ENCODE measurements around the gene PPP6R3. TPM values are rescaled to one million over a fixed set of nuclear protein-coding genes. Genes with fewer than 3 reads are reported as not detected.

PPP6R3 gene
- polyA plus RNA-seq, 4 donors: 30.5 to 68.7 (median 39.1) TPM

DNA sequence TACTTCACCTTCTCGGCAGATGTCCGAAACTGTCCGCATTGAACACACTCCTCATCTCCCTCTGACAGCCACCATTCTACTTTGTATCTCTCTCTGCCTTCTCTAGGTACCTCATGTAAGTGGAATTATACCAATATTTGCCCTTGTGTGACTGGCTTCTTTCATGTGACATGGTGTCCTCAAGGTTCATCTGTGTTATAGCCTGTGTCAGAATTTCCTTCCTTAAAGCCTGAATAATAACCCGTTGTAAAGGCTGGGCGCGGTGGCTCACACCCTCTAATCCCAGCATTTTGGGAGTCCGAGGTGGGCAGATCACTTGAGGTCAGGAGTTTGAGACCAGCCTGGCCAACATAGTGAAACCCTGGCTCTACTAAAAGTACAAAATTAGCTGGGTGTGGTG is 40.4 kb upstream of the PPP6R3 start:
- Histone ChIP-seq H3K4me3 (ENCODE audit: low read depth in 1 of 3, low read length in 3 of 3) (no peak overlapping the region), H3K36me3 (ENCODE audit: control insufficient read depth in 3 of 3, insufficient read depth in 2 of 3, low read depth in 1 of 3, low read length in 3 of 3) (peaks cover 7 to 92% (median 22%) of the 10 kb centered on the region in 3 donors), H3K27me3 (ENCODE audit: control insufficient read depth in 3 of 3, insufficient read depth in 3 of 3, low read length in 3 of 3) (no peaks in the 10 kb centered on the region), H3K27ac (ENCODE audit: low read depth in 1 of 3, low read length in 2 of 3) (no peak overlapping the region), H3K9me3 (ENCODE audit: control insufficient read depth in 2 of 2, insufficient read depth in 1 of 2, low read depth in 1 of 2, low read length in 1 of 2) (no peaks in the 10 kb centered on the region), H3K4me1 (ENCODE audit: control insufficient read depth in 3 of 3, insufficient read depth in 2 of 3, low read depth in 1 of 3, low read length in 2 of 3) (no peaks in the 10 kb centered on the region)
- DNase-seq: no peak
- WGBS, 3 donors: 88 to 93% (median 91%) methylated on average over 7 of the region's 7 CpGs
- no peak for FAIRE-seq

DNA sequence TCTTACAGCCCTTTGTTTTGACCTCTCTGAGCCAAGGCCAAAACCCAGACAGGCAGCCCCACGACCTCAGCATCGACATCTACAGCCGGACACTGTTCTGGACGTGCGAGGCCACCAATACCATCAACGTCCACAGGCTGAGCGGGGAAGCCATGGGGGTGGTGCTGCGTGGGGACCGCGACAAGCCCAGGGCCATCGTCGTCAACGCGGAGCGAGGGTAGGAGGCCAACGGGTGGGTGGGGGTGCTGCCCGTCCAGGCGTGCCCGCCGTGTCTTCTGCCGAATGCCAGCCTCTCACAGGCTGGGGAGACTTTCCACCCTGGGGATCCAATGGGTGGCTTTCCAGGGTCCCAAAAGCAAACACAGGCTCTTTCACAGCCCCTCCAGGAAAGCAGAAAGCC is 37.1 kb upstream of the PPP6R3 start:
- no peak overlapping the region for H3K4me3 ChIP-seq (ENCODE audit: low read depth in 1 of 3, low read length in 3 of 3)
- H3K4me1 ChIP-seq (ENCODE audit: control insufficient read depth in 3 of 3, insufficient read depth in 2 of 3, low read depth in 1 of 3, low read length in 2 of 3): no peaks in the 10 kb centered on the region
- peaks cover 10 to 97% (median 22%) of the 10 kb centered on the region in 3 donors for H3K36me3 ChIP-seq (ENCODE audit: control insufficient read depth in 3 of 3, insufficient read depth in 2 of 3, low read depth in 1 of 3, low read length in 3 of 3)
- no peak overlapping the region for H3K27ac ChIP-seq (ENCODE audit: low read depth in 1 of 3, low read length in 2 of 3)
- no peak for FAIRE-seq
- no peak for DNase-seq
- 96 to 99% (median 97%) methylated on average over 16 to 21 of the region's 21 CpGs for WGBS, 3 donors
- no peaks in the 10 kb centered on the region for H3K27me3 ChIP-seq (ENCODE audit: control insufficient read depth in 3 of 3, insufficient read depth in 3 of 3, low read length in 3 of 3)
- peaks cover 0 to 22% of the 10 kb centered on the region in 2 donors for H3K9me3 ChIP-seq (ENCODE audit: control insufficient read depth in 2 of 2, insufficient read depth in 1 of 2, low read depth in 1 of 2, low read length in 1 of 2)

DNA sequence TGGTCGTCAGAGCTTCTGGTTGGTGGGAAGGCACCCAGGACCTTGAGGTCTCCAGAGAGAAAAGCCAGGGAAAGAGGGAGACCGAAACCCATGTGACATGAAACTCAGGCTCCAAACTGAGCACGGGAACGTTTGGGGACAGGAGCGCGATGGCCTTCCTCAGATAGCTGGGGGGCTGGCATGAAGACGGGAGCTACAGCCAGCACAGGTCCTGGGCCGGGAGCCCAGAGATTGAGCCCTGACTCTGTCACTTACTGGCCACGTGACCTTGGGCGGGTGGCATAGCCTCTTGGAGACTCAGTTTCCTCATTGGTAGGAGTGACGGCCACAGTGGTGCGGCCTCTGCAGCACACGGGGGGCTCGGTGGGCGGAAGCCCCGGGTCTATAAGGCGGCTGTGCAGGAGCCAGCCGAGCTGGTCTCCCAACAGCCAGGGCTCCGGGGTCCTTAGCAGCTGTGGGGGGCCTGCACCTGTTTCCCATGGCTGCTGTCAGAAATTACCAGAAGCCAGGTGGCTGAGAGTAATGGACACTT is 36.4 kb upstream of the PPP6R3 start:
- peaks cover 9 to 97% (median 19%) of the 10 kb centered on the region in 3 donors for H3K36me3 ChIP-seq (ENCODE audit: control insufficient read depth in 3 of 3, insufficient read depth in 2 of 3, low read depth in 1 of 3, low read length in 3 of 3)
- DNase-seq: no peak
- peaks cover 0 to 29% of the 10 kb centered on the region in 2 donors for H3K9me3 ChIP-seq (ENCODE audit: control insufficient read depth in 2 of 2, insufficient read depth in 1 of 2, low read depth in 1 of 2, low read length in 1 of 2)
- H3K27ac ChIP-seq (ENCODE audit: low read depth in 1 of 3, low read length in 2 of 3): no peak overlapping the region
- no peaks in the 10 kb centered on the region for H3K27me3 ChIP-seq (ENCODE audit: control insufficient read depth in 3 of 3, insufficient read depth in 3 of 3, low read length in 3 of 3)
- 91 to 94% (median 92%) methylated on average over 18 to 19 of the region's 19 CpGs for WGBS, 3 donors
- H3K4me3 ChIP-seq (ENCODE audit: low read depth in 1 of 3, low read length in 3 of 3): no peak overlapping the region
- H3K4me1 ChIP-seq (ENCODE audit: control insufficient read depth in 3 of 3, insufficient read depth in 2 of 3, low read depth in 1 of 3, low read length in 2 of 3): no peaks in the 10 kb centered on the region
- no peak for FAIRE-seq

DNA sequence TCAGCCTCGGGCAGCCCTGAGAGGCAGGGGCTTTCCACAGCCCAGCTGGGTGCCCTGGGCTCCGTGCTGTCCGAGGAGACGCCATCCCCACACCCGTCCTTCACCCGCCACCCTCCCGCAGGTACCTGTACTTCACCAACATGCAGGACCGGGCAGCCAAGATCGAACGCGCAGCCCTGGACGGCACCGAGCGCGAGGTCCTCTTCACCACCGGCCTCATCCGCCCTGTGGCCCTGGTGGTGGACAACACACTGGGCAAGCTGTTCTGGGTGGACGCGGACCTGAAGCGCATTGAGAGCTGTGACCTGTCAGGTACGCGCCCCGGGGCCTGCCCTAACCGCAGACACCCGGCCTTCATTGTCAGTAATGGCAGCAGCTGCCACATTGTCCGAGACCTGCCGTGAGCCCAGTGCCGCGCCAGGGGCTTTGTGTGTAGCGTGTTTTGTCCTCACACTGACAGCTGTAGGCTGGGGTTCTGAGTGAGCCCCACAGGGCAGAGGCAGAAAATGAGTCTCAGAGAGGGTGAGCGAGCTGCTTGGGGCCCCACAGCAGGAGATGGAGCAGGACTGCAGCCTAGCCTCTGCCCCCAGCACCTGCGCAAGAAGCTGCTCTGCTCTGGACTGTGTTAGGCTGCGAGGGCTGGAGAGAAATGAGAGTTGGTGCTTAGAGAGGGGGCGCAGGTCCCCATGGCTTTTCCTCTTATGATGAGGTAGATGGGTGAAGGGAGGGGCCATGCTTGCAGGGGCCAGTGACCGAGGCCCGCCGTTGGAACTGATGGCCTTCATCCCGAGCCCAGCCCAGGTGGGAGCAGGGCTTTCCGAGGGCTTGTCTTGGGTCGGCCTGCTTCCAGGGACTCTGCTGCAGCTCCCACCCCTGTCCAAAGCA is 35.3 kb upstream of the PPP6R3 start:
- DNase-seq: no peak
- H3K27ac ChIP-seq (ENCODE audit: low read depth in 1 of 3, low read length in 2 of 3): no peak overlapping the region
- no peaks in the 10 kb centered on the region for H3K4me1 ChIP-seq (ENCODE audit: control insufficient read depth in 3 of 3, insufficient read depth in 2 of 3, low read depth in 1 of 3, low read length in 2 of 3)
- no peak overlapping the region for H3K4me3 ChIP-seq (ENCODE audit: low read depth in 1 of 3, low read length in 3 of 3)
- 93 to 96% (median 95%) methylated on average over 38 to 40 of the region's 40 CpGs for WGBS, 3 donors
- no peak for FAIRE-seq
- H3K36me3 ChIP-seq (ENCODE audit: control insufficient read depth in 3 of 3, insufficient read depth in 2 of 3, low read depth in 1 of 3, low read length in 3 of 3): peaks cover 8 to 95% (median 24%) of the 10 kb centered on the region in 3 donors
- no peaks in the 10 kb centered on the region for H3K27me3 ChIP-seq (ENCODE audit: control insufficient read depth in 3 of 3, insufficient read depth in 3 of 3, low read length in 3 of 3)
- peaks cover 0 to 36% of the 10 kb centered on the region in 2 donors for H3K9me3 ChIP-seq (ENCODE audit: control insufficient read depth in 2 of 2, insufficient read depth in 1 of 2, low read depth in 1 of 2, low read length in 1 of 2)

DNA sequence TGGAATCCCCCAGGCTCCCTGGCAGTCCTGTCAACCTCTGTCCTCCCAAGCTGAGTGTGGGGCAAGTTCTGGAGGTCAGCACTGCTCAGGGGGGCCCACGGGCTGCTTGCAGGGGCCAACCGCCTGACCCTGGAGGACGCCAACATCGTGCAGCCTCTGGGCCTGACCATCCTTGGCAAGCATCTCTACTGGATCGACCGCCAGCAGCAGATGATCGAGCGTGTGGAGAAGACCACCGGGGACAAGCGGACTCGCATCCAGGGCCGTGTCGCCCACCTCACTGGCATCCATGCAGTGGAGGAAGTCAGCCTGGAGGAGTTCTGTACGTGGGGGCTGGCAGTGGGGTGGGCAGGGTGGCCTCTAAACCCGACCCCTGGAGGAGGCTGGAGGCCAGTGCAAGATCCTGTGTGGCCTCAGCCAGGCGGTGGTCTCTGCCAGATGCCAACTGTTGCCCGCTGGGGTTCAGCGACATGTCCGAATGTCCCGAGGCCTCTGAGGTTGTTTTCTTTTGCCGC is 34.6 kb upstream of the PPP6R3 start:
- H3K36me3 ChIP-seq (ENCODE audit: control insufficient read depth in 3 of 3, insufficient read depth in 2 of 3, low read depth in 1 of 3, low read length in 3 of 3): peaks cover 8 to 95% (median 24%) of the 10 kb centered on the region in 3 donors
- no peak overlapping the region for H3K27ac ChIP-seq (ENCODE audit: low read depth in 1 of 3, low read length in 2 of 3)
- DNase-seq (no peak), FAIRE-seq (no peak)
- peaks cover 0 to 36% of the 10 kb centered on the region in 2 donors for H3K9me3 ChIP-seq (ENCODE audit: control insufficient read depth in 2 of 2, insufficient read depth in 1 of 2, low read depth in 1 of 2, low read length in 1 of 2)
- no peak overlapping the region for H3K4me3 ChIP-seq (ENCODE audit: low read depth in 1 of 3, low read length in 3 of 3)
- WGBS, 3 donors: 95 to 97% (median 96%) methylated on average over 20 to 21 of the region's 21 CpGs
- no peaks in the 10 kb centered on the region for H3K4me1 ChIP-seq (ENCODE audit: control insufficient read depth in 3 of 3, insufficient read depth in 2 of 3, low read depth in 1 of 3, low read length in 2 of 3)
- H3K27me3 ChIP-seq (ENCODE audit: control insufficient read depth in 3 of 3, insufficient read depth in 3 of 3, low read length in 3 of 3): no peaks in the 10 kb centered on the region

DNA sequence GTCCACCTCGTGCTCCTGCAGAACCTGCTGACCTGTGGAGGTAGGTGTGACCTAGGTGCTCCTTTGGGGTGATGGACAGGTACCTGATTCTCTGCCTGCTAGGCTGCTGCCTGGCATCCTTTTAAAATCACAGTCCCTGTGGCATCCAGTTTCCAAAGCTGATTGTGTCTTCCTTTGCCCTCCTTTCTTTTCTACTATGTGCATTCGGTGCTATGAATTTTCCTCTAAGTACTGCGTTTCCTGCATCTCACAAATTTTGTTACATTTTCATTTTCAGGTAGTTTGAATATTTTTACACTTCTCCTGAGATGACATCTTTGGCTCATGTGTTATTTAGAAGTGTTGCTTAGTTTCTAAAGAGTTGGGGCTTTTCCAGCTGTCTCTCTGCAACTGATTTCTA is 30.9 kb upstream of the PPP6R3 start:
- Histone ChIP-seq H3K4me3 (ENCODE audit: low read depth in 1 of 3, low read length in 3 of 3) (no peak overlapping the region), H3K9me3 (ENCODE audit: control insufficient read depth in 2 of 2, insufficient read depth in 1 of 2, low read depth in 1 of 2, low read length in 1 of 2) (peaks cover 0 to 36% of the 10 kb centered on the region in 2 donors), H3K4me1 (ENCODE audit: control insufficient read depth in 3 of 3, insufficient read depth in 2 of 3, low read depth in 1 of 3, low read length in 2 of 3) (no peaks in the 10 kb centered on the region), H3K36me3 (ENCODE audit: control insufficient read depth in 3 of 3, insufficient read depth in 2 of 3, low read depth in 1 of 3, low read length in 3 of 3) (peaks cover 6 to 95% (median 27%) of the 10 kb centered on the region in 3 donors), H3K27ac (ENCODE audit: low read depth in 1 of 3, low read length in 2 of 3) (no peak overlapping the region), H3K27me3 (ENCODE audit: control insufficient read depth in 3 of 3, insufficient read depth in 3 of 3, low read length in 3 of 3) (no peaks in the 10 kb centered on the region)
- DNase-seq (no peak), FAIRE-seq (no peak)
- 94 to 96% (median 95%) methylated on average over 3 of the region's 3 CpGs for WGBS, 3 donors

DNA sequence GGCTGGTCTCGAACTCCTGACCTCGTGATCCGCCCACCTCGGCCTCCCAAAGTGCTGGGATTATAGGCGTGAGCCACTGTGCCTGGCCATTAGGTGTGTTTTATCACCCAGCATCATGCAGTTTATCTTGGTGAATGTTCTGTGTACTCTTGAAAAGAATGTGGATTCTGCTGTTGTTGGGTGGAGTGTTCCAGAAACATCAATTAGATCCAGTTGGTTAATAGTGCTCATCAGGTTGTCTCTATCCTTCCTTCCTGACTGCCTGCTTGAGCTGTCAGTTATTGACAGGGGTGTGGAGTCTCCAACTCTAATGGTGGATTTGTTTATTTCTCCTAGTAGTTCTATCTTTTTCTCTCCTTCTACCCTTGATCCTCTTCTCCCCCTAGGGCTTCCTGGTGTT is 30.2 kb upstream of the PPP6R3 start:
- 94 to 98% (median 96%) methylated on average over 4 to 5 of the region's 5 CpGs for WGBS, 3 donors
- H3K36me3 ChIP-seq (ENCODE audit: control insufficient read depth in 3 of 3, insufficient read depth in 2 of 3, low read depth in 1 of 3, low read length in 3 of 3): peaks cover 2 to 95% (median 21%) of the 10 kb centered on the region in 3 donors
- H3K4me3 ChIP-seq (ENCODE audit: low read depth in 1 of 3, low read length in 3 of 3): no peak overlapping the region
- DNase-seq (peak in 1 of 2 donors; percentile 52), FAIRE-seq (no peak)
- peaks cover 0 to 36% of the 10 kb centered on the region in 2 donors for H3K9me3 ChIP-seq (ENCODE audit: control insufficient read depth in 2 of 2, insufficient read depth in 1 of 2, low read depth in 1 of 2, low read length in 1 of 2)
- H3K27ac ChIP-seq (ENCODE audit: low read depth in 1 of 3, low read length in 2 of 3): peak overlapping the region in 2 of 3 donors; percentile 55 to 74
- no peaks in the 10 kb centered on the region for H3K27me3 ChIP-seq (ENCODE audit: control insufficient read depth in 3 of 3, insufficient read depth in 3 of 3, low read length in 3 of 3)
- H3K4me1 ChIP-seq (ENCODE audit: control insufficient read depth in 3 of 3, insufficient read depth in 2 of 3, low read depth in 1 of 3, low read length in 2 of 3): no peaks in the 10 kb centered on the region

DNA sequence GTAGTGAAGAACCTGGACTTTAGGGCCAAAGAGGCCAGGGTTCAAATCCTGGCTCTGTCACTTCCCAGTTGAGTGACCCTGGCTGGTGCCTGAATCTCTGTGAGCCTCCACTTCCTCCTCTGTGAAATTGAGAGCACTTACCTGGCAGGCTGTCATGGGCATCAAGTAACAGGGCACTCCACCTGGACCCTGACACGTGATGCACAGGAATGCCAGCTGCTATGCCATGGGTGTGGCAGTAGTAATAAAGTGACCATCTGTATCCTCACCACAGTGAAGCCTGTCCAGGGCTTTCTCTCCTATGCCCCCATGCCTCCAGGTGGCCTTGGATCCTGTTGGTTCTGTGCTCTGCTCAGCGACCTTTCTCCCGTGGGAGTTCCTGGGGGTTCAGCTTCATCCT is 29.8 kb upstream of the PPP6R3 start:
- DNase-seq: peak; percentile 34 to 89
- FAIRE-seq: no peak
- Histone ChIP-seq H3K27ac (ENCODE audit: low read depth in 1 of 3, low read length in 2 of 3) (peak overlapping the region in 2 of 3 donors; percentile 55 to 74), H3K4me1 (ENCODE audit: control insufficient read depth in 3 of 3, insufficient read depth in 2 of 3, low read depth in 1 of 3, low read length in 2 of 3) (no peaks in the 10 kb centered on the region), H3K36me3 (ENCODE audit: control insufficient read depth in 3 of 3, insufficient read depth in 2 of 3, low read depth in 1 of 3, low read length in 3 of 3) (peaks cover 2 to 95% (median 20%) of the 10 kb centered on the region in 3 donors), H3K9me3 (ENCODE audit: control insufficient read depth in 2 of 2, insufficient read depth in 1 of 2, low read depth in 1 of 2, low read length in 1 of 2) (peaks cover 0 to 36% of the 10 kb centered on the region in 2 donors), H3K27me3 (ENCODE audit: control insufficient read depth in 3 of 3, insufficient read depth in 3 of 3, low read length in 3 of 3) (no peaks in the 10 kb centered on the region), H3K4me3 (ENCODE audit: low read depth in 1 of 3, low read length in 3 of 3) (no peak overlapping the region)
- whole genome bisulfite sequencing, 3 donors: 66 to 79% (median 66%) methylated on average over 3 of the region's 3 CpGs
